Neural progenitor cell (in vitro differentiated cells): ENCODE measurements around the gene MUC21. TPM values are rescaled to one million over a fixed set of nuclear protein-coding genes. Genes with fewer than 3 reads are reported as not detected.

Experiments used
- DNase-seq: peaks from one replicate; pipeline ENCODE4 v3.0.0-alpha.2; 2016; ENCODE audit warnings: low spot score
- H2AFZ ChIP-seq: fragments of 200-600 bp; sonication (generic); replicated peaks from 2 replicates; pipeline ENCODE4 v1.6.1; 2016; ENCODE audit warnings: antibody characterized with exemption
- H3F3A ChIP-seq: fragments of 200-600 bp; sonication (generic); 2 replicates; pipeline ENCODE4 v1.6.1; 2016; ENCODE audit warnings: antibody characterized with exemption, low read depth
- H3K27ac ChIP-seq: fragments of 200-600 bp; sonication (generic); 2 replicates; pipeline ENCODE4 v1.5.1; 2016; ENCODE audit warnings: mild to moderate bottlenecking
- H3K27me3 ChIP-seq: fragments of 200-600 bp; sonication (generic); 2 replicates; pipeline ENCODE4 v1.6.1; 2016; ENCODE audit warnings: mild to moderate bottlenecking, moderate library complexity
- H3K36me3 ChIP-seq: fragments of 200-600 bp; sonication (generic); 2 replicates; pipeline ENCODE4 v1.5.1; 2016
- H3K4me1 ChIP-seq: fragments of 200-600 bp; sonication (generic); 2 replicates; pipeline ENCODE4 v1.6.1; 2016; ENCODE audit warnings: mixed run types
- H3K4me2 ChIP-seq: fragments of 200-600 bp; sonication (generic); 2 replicates; pipeline ENCODE4 v1.6.1; 2016
- H3K4me3 ChIP-seq: fragments of 200-600 bp; sonication (generic); 2 replicates; pipeline ENCODE4 v1.5.1; 2016
- H3K79me2 ChIP-seq: fragments of 200-600 bp; sonication (generic); 2 replicates; pipeline ENCODE4 v1.6.1; 2016; ENCODE audit warnings: low read depth
- H3K9ac ChIP-seq: fragments of 200-600 bp; sonication (generic); 2 replicates; pipeline ENCODE4 v1.6.1; 2016
- H3K9me3 ChIP-seq: fragments of 200-600 bp; sonication (generic); 2 replicates; pipeline ENCODE4 v1.5.1; 2016; ENCODE audit warnings: low read depth
- H4K20me1 ChIP-seq: fragments of 200-600 bp; sonication (generic); 2 replicates; pipeline ENCODE4 v1.6.1; 2016; ENCODE audit warnings: low read depth
- H3K27ac Mint-ChIP-seq: 3 replicates; pipeline ENCODE4 v1.8.0; 2021; ENCODE audit warnings: mixed read lengths
- H3K27me3 Mint-ChIP-seq: 2 replicates; pipeline ENCODE4 v1.8.0; 2022; ENCODE audit warnings: low read depth, mild to moderate bottlenecking, inconsistent platforms, moderate library complexity, mixed read lengths; ENCODE audit not compliant: insufficient read depth
- H3K36me3 Mint-ChIP-seq: 3 replicates; pipeline ENCODE4 v1.8.0; 2021; ENCODE audit warnings: mixed read lengths
- H3K4me1 Mint-ChIP-seq: 3 replicates; pipeline ENCODE4 v1.8.0; 2021; ENCODE audit warnings: mixed read lengths
- H3K4me3 Mint-ChIP-seq: 3 replicates; pipeline ENCODE4 v1.8.0; 2021; ENCODE audit warnings: mild to moderate bottlenecking, moderate library complexity, mixed read lengths
- H3K9me3 Mint-ChIP-seq: 3 replicates; pipeline ENCODE4 v1.8.0; 2020; ENCODE audit warnings: mixed read lengths
- CTCF ChIP-seq: fragments of 200-600 bp; sonication (generic); IDR thresholded peaks from 2 replicates; pipeline ENCODE4 v1.5.1; 2017; ENCODE audit warnings: antibody characterized with exemption, mild to moderate bottlenecking
- EZH2 ChIP-seq: fragments of 200-600 bp; sonication (generic); IDR thresholded peaks from 2 replicates; pipeline ENCODE4 v1.6.1; 2017; ENCODE audit warnings: antibody characterized with exemption, mild to moderate bottlenecking, moderate library complexity
- EZH2phosphoT487 ChIP-seq: fragments of 200-600 bp; sonication (generic); IDR thresholded peaks from 2 replicates; pipeline ENCODE4 v1.6.1; 2017; ENCODE audit warnings: antibody characterized with exemption
- total RNA-seq: library from RNA; depleted of rRNA; stranded (reverse); fragments of >200 nt; gene quantifications from 2 replicates; pipeline ENCODE4 v1.2.3, GENCODE V29; 2015; ENCODE audit warnings: low replicate concordance

The MUC21 gene
- total RNA-seq, 1 donor from 2014 or later = not detected

DNA sequence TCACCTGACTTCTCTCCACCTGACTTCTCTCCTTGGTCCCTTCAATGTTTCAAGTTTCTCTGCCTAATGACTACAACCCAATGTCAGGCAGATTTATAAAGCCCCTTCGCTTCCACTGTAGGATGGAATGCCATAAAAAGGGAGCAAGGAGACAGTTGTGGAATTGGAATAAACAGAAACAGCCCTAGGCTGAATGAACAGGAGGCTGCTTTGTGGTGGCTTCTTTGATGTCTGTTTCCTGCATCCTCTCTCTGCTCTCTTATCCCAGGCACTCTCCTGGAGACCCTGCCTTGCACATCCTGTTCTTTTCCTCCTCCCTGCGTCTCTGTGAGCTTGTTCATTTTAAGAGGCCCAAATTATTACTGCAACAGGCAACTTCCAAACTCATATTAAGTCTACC lies 25.8 kb upstream of the MUC21 start:
- no peaks in the 10 kb centered on the region for H3K79me2 ChIP-seq
- H3K27ac Mint-ChIP-seq = no peak overlapping the region
- peaks cover 27% of the 10 kb centered on the region for H3K4me1 Mint-ChIP-seq
- peaks cover 14% of the 10 kb centered on the region for H3K4me1 ChIP-seq
- H3K27me3 Mint-ChIP-seq = peaks cover 12% of the 10 kb centered on the region
- H3K27me3 ChIP-seq = peaks cover 48% of the 10 kb centered on the region
- no peak overlapping the region for H3K9ac ChIP-seq
- no peaks in the 10 kb centered on the region for H3K36me3 Mint-ChIP-seq
- no peak overlapping the region for H3K4me3 ChIP-seq
- no peaks in the 10 kb centered on the region for H3K9me3 ChIP-seq
- no peak for TF ChIP-seq EZH2
- no peak for TF ChIP-seq CTCF
- TF ChIP-seq EZH2phosphoT487 = no peak
- H3K4me2 ChIP-seq = no peak overlapping the region
- H3K36me3 ChIP-seq = no peaks in the 10 kb centered on the region
- no peak for DNase-seq
- no peak overlapping the region for H3K27ac ChIP-seq
- H3K4me3 Mint-ChIP-seq = no peak overlapping the region
- H4K20me1 ChIP-seq = no peaks in the 10 kb centered on the region
- H2AFZ ChIP-seq = no peak overlapping the region
- peaks cover 17% of the 10 kb centered on the region for H3F3A ChIP-seq
- H3K9me3 Mint-ChIP-seq = no peaks in the 10 kb centered on the region

- Mint-ChIP-seq H3K27ac (no peak overlapping the region), H3K36me3 (no peaks in the 10 kb centered on the region), H3K27me3 (peaks cover 12% of the 10 kb centered on the region), H3K9me3 (peaks cover 3% of the 10 kb centered on the region), H3K4me1 (peaks cover 15% of the 10 kb centered on the region), H3K4me3 (no peak overlapping the region)
- H3K9ac ChIP-seq = no peak overlapping the region
- H3F3A ChIP-seq = peaks cover 2% of the 10 kb centered on the region
- H2AFZ ChIP-seq = no peak overlapping the region
- no peaks in the 10 kb centered on the region for H3K9me3 ChIP-seq
- H3K4me2 ChIP-seq = no peak overlapping the region
- no peaks in the 10 kb centered on the region for H3K36me3 ChIP-seq
- no peaks in the 10 kb centered on the region for H3K79me2 ChIP-seq
- H3K27me3 ChIP-seq = peaks cover 20% of the 10 kb centered on the region
- no peak overlapping the region for H3K27ac ChIP-seq
- peaks cover 4% of the 10 kb centered on the region for H3K4me1 ChIP-seq
- DNase-seq = no peak
- TF ChIP-seq EZH2 (no peak), CTCF (no peak), EZH2phosphoT487 (no peak)
- H3K4me3 ChIP-seq = no peak overlapping the region
- H4K20me1 ChIP-seq = no peaks in the 10 kb centered on the region
Measured at GRCh38 chr6:30960907-30961673, 22.4 kb upstream of the MUC21 start.

DNA sequence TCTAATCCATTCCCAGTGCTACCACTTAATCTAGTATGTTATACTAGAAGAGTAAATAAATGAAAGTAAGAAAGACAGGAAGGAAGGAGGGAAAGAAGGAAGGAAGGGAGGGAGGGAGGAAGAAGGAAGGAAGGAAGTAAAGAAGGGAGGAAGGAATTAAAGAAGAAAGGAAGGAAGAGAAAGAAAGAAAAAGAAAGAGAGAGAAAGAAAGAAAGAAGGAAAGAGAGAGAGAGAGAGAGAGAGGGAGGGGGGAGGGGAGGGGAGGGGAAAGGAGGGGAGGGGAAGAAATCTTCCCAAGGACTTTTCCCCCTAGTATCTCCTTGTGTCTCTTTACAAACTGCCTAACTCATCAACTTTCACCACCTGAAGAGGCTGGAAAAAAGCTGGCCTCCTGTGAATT lies 20.8 kb upstream of the MUC21 start:
- Histone ChIP-seq H3K9ac (no peak overlapping the region), H3K4me2 (no peak overlapping the region), H3K9me3 (no peaks in the 10 kb centered on the region), H4K20me1 (no peaks in the 10 kb centered on the region), H3K79me2 (no peaks in the 10 kb centered on the region), H2AFZ (no peak overlapping the region), H3K27ac (no peak overlapping the region), H3K36me3 (no peaks in the 10 kb centered on the region), H3K27me3 (peaks cover 4% of the 10 kb centered on the region), H3K4me1 (no peaks in the 10 kb centered on the region), H3K4me3 (no peak overlapping the region), H3F3A (no peaks in the 10 kb centered on the region)
- TF ChIP-seq CTCF = no peak
- no peak for TF ChIP-seq EZH2
- TF ChIP-seq EZH2phosphoT487 = no peak
- Mint-ChIP-seq H3K9me3 (peaks cover 4% of the 10 kb centered on the region), H3K27me3 (peaks cover 9% of the 10 kb centered on the region), H3K27ac (no peak overlapping the region), H3K36me3 (no peaks in the 10 kb centered on the region), H3K4me3 (no peak overlapping the region), H3K4me1 (peaks cover 7% of the 10 kb centered on the region)
- no peak for DNase-seq
